HCT116 (cell line): ENCODE results near the gene PLEKHM3. TPM values are rescaled to one million over a fixed set of nuclear protein-coding genes. Genes with fewer than 3 reads are reported as not detected.

Experiments
- ATAC-seq: fragments of 200-7000 bp; cut with Tn5 transposase; 2 replicates; pipeline ENCODE4 v1.9.1; 2020; ENCODE audit warnings: mild to moderate bottlenecking, moderate library complexity
- BruUV-seq: library from RNA; stranded (reverse); fragments of 400-500 nt; replicated peaks from 2 replicates; lab custom pipeline; 2021; lab: Mats Ljungman, UMichigan
- CTCF ChIA-PET: fragments of 300-600 bp; sonication (Branson Sonifier 250); formaldehyde crosslinking; loops from one replicate; lab custom pipeline; 2021; ENCODE audit warnings: antibody characterized with exemption; lab: Charles Lee
- POLR2A ChIA-PET: fragments of 300-600, 350-600 bp; sonication (Branson Sonifier 250); formaldehyde crosslinking; loops from one replicate; lab custom pipeline; 2021; ENCODE audit warnings: antibody characterized with exemption; lab: Charles Lee
- RAD21 ChIA-PET, 2 experiments: fragments of 300-600 bp; sonication (Branson Sonifier 250); formaldehyde crosslinking; loops; one replicate each; lab custom pipeline; 2023; ENCODE audit warnings: low total read pairs in 2 of 2; ENCODE audit not compliant: uncharacterized antibody in 2 of 2, unreplicated experiment in 2 of 2, low non-redundant PET in 1 of 2; lab: Charles Lee
- DNase-seq: peaks from one replicate; pipeline ENCODE4 v3.0.0-alpha.2; 2010; ENCODE audit warnings: low read depth, low spot score
- H2AFZ ChIP-seq: fragments of 200-600 bp; shearing (Covaris generic), sonication (generic); 2 replicates; pipeline ENCODE4 v1.6.1; 2017; ENCODE audit warnings: low read depth, mixed run types, mixed read lengths, antibody characterized with exemption, low read length; ENCODE audit not compliant: poor library complexity, severe bottlenecking
- H3K27ac ChIP-seq: 2 replicates; pipeline ENCODE4 v1.5.1; 2012; ENCODE audit warnings: low read depth, low read length
- H3K27me3 ChIP-seq: fragments of 200-600 bp; sonication (generic); 2 replicates; pipeline ENCODE4 v1.6.1; 2016; ENCODE audit warnings: mixed run types, low read length, mixed read lengths; ENCODE audit not compliant: insufficient read depth
- H3K36me3 ChIP-seq, 2 experiments: fragments of 200-500 bp in 1 of 2; fragments of 200-600 bp in 1 of 2; sonication (Bioruptor generic) in 1 of 2; sonication (generic) in 1 of 2; 2 replicates each; pipeline versions ENCODE4 v1.5.1 to v1.6.1; 2014 to 2016; ENCODE audit warnings: low read length in 2 of 2, inconsistent platforms in 1 of 2, mixed read lengths in 1 of 2, mixed run types in 1 of 2; ENCODE audit not compliant: insufficient read depth in 2 of 2, control insufficient read depth in 1 of 2
- H3K4me1 ChIP-seq, 2 experiments: fragments of 200-600 bp in 1 of 2; sonication (generic) in 1 of 2; 2 replicates each; pipeline versions ENCODE4 v1.5.1 to v1.6.1; 2012 to 2017; ENCODE audit warnings: low read length in 2 of 2, inconsistent platforms in 1 of 2, mild to moderate bottlenecking in 1 of 2, mixed read lengths in 1 of 2, mixed run types in 1 of 2, moderate library complexity in 1 of 2; ENCODE audit not compliant: insufficient read depth in 2 of 2, control insufficient read depth in 1 of 2
- H3K4me2 ChIP-seq: fragments of 200-600 bp; sonication (generic); 2 replicates; pipeline ENCODE4 v1.6.1; 2017; ENCODE audit warnings: mixed run types, low read length, mixed read lengths
- H3K4me3 ChIP-seq, 2 experiments: fragments of 200-600 bp in 1 of 2; sonication (generic) in 1 of 2; replicated peaks in 1 of 2; 2 replicates each; pipeline ENCODE4 v1.5.1; 2011 to 2016; ENCODE audit warnings: low read length in 2 of 2, control low read depth in 1 of 2, low read depth in 1 of 2, mild to moderate bottlenecking in 1 of 2, mixed read lengths in 1 of 2, mixed run types in 1 of 2
- H3K79me2 ChIP-seq: fragments of 200-600 bp; sonication (generic); 2 replicates; pipeline ENCODE4 v1.6.1; 2017; ENCODE audit warnings: mild to moderate bottlenecking, mixed run types, low read length, moderate library complexity, mixed read lengths; ENCODE audit not compliant: insufficient read depth
- H3K9ac ChIP-seq: fragments of 200-600 bp; sonication (generic); 2 replicates; pipeline ENCODE4 v1.6.1; 2016; ENCODE audit warnings: low read length, mixed read lengths
- H3K9me2 ChIP-seq: fragments of 200-600 bp; sonication (generic), shearing (Covaris generic); 2 replicates; pipeline ENCODE4 v1.6.1; 2017; ENCODE audit warnings: mixed run types, mild to moderate bottlenecking, moderate library complexity; ENCODE audit not compliant: insufficient read depth
- H3K9me3 ChIP-seq, 2 experiments: fragments of 200-500 bp in 1 of 2; fragments of 200-600 bp in 1 of 2; sonication (Bioruptor generic) in 1 of 2; sonication (generic) in 1 of 2; 2 replicates each; pipeline ENCODE4 v1.6.1; 2014 to 2017; ENCODE audit warnings: low read length in 2 of 2, mixed read lengths in 2 of 2, inconsistent platforms in 1 of 2, low read depth in 1 of 2, mild to moderate bottlenecking in 1 of 2, mixed run types in 1 of 2, moderate library complexity in 1 of 2; ENCODE audit not compliant: control insufficient read depth in 1 of 2, insufficient read depth in 1 of 2
- H4K20me1 ChIP-seq: fragments of 200-600 bp; sonication (generic), shearing (Covaris generic); 2 replicates; pipeline ENCODE4 v1.6.1; 2017; ENCODE audit warnings: mixed run types, mild to moderate bottlenecking, moderate library complexity; ENCODE audit not compliant: insufficient read depth
- CBX3 ChIP-seq: IDR thresholded peaks from 2 replicates; pipeline ENCODE4 v1.6.1; 2012; ENCODE audit warnings: low read depth
- CEBPB ChIP-seq: IDR thresholded peaks from 2 replicates; pipeline ENCODE4 v1.6.1; 2012; ENCODE audit warnings: low read depth
- CTCF ChIP-seq, 3 experiments: fragments of 200-600 bp in 1 of 3; sonication (generic) in 1 of 3; IDR thresholded peaks in 2 of 3; conservative IDR thresholded peaks in 1 of 3; 2 replicates each; pipeline ENCODE4 v1.5.1; 2012 to 2017; ENCODE audit warnings: low read depth in 2 of 3, low read length in 2 of 3, antibody characterized with exemption in 1 of 3, borderline replicate concordance in 1 of 3, control low read depth in 1 of 3, mild to moderate bottlenecking in 1 of 3, mixed read lengths in 1 of 3, mixed run types in 1 of 3, moderate library complexity in 1 of 3; ENCODE audit not compliant: insufficient read depth in 1 of 3
- ELF1 ChIP-seq: IDR thresholded peaks from 2 replicates; pipeline ENCODE4 v1.6.1; 2012; ENCODE audit warnings: low read depth, borderline replicate concordance
- EZH2 ChIP-seq: fragments of 200-600 bp; sonication (generic); IDR thresholded peaks from 2 replicates; pipeline ENCODE4 v1.6.1; 2017; ENCODE audit warnings: antibody characterized with exemption, mixed run types
- FOSL1 ChIP-seq: IDR thresholded peaks from 2 replicates; pipeline ENCODE4 v1.6.1; 2012; ENCODE audit warnings: low read depth
- JUND ChIP-seq: IDR thresholded peaks from 2 replicates; pipeline ENCODE4 v1.6.1; 2012
- MAX ChIP-seq: IDR thresholded peaks from 2 replicates; pipeline ENCODE4 v1.6.1; 2012
- POLR2A ChIP-seq: IDR thresholded peaks from 2 replicates; pipeline ENCODE4 v1.7.0; 2011; ENCODE audit warnings: borderline replicate concordance; ENCODE audit not compliant: insufficient read depth, insufficient read length; ENCODE audit errors: extremely low read depth
- RAD21 ChIP-seq: IDR thresholded peaks from 2 replicates; pipeline ENCODE4 v1.6.1; 2012; ENCODE audit warnings: low read depth, mild to moderate bottlenecking
- REST ChIP-seq: IDR thresholded peaks from 2 replicates; pipeline ENCODE4 v1.6.1; 2012; ENCODE audit warnings: low read depth
- SIN3A ChIP-seq: IDR thresholded peaks from 2 replicates; pipeline ENCODE4 v1.6.1; 2012; ENCODE audit warnings: low read depth
- SP1 ChIP-seq: IDR thresholded peaks from 2 replicates; pipeline ENCODE4 v1.6.1; 2012; ENCODE audit warnings: low read depth
- YY1 ChIP-seq: IDR thresholded peaks from 2 replicates; pipeline ENCODE4 v1.6.1; 2011; ENCODE audit warnings: low read length, low read depth, moderate library complexity, mild to moderate bottlenecking; ENCODE audit not compliant: insufficient replicate concordance; ENCODE audit errors: extremely low read depth
- ZNF274 ChIP-seq: fragments of 200-500 bp; sonication (Bioruptor generic); IDR thresholded peaks from 2 replicates; pipeline ENCODE4 v1.6.1; 2014; ENCODE audit warnings: mild to moderate bottlenecking, low read depth, low read length, inconsistent platforms
- intact Hi-C: fragments of 100-400 bp; cut with micrococcal nuclease; formaldehyde crosslinking; loops from 2 replicates; pipeline ENCODE4 v1.10.0; 2022
- total RNA-seq: library from RNA; stranded (reverse); gene quantifications from one replicate; pipeline ENCODE4 v1.2.1, GENCODE V29; 2021; ENCODE audit not compliant: unreplicated experiment

PLEKHM3 gene
- total RNA-seq, 1 experiment from 2014 or later: 6.3 TPM

GRCh38 chr2:207983641-207984042 lies 41.7 kb downstream of the PLEKHM3 start:
- no TSS peak for BruUV-seq
- no peaks in the 10 kb centered on the region for H4K20me1 ChIP-seq
- no peak overlapping the region for H3K4me3 ChIP-seq
- RAD21 ChIA-PET: no interaction called here
- POLR2A ChIA-PET: no interaction called here
- CTCF ChIA-PET: no interaction called here
- H3K79me2 ChIP-seq: no peaks in the 10 kb centered on the region
- intact Hi-C loops: no loop called here
- H3K4me2 ChIP-seq: no peak overlapping the region
- no peaks in the 10 kb centered on the region for H3K9me2 ChIP-seq
- H3K9me3 ChIP-seq: no peaks in the 10 kb centered on the region
- no peak overlapping the region for H2AFZ ChIP-seq
- no peak overlapping the region for H3K9ac ChIP-seq
- ATAC-seq (no peak), DNase-seq (no peak)
- no peaks in the 10 kb centered on the region for H3K36me3 ChIP-seq
- no peak for TF ChIP-seq RAD21
- no peak for TF ChIP-seq CEBPB
- TF ChIP-seq MAX: no peak
- TF ChIP-seq YY1: no peak
- TF ChIP-seq FOSL1: no peak
- TF ChIP-seq POLR2A: no peak
- no peaks in the 10 kb centered on the region for H3K27me3 ChIP-seq
- H3K4me1 ChIP-seq: no peaks in the 10 kb centered on the region
- H3K27ac ChIP-seq: no peak overlapping the region

- H3K9me3 ChIP-seq: no peaks in the 10 kb centered on the region
- ChIA-PET POLR2A (no interaction called here), CTCF (no interaction called here), RAD21 (no interaction called here)
- H2AFZ ChIP-seq: no peak overlapping the region
- H3K9ac ChIP-seq: no peak overlapping the region
- BruUV-seq: no TSS peak
- H4K20me1 ChIP-seq: no peaks in the 10 kb centered on the region
- H3K27ac ChIP-seq: no peak overlapping the region
- H3K27me3 ChIP-seq: no peaks in the 10 kb centered on the region
- H3K79me2 ChIP-seq: no peaks in the 10 kb centered on the region
- ATAC-seq (no peak), DNase-seq (no peak)
- no peaks in the 10 kb centered on the region for H3K4me1 ChIP-seq
- no peak overlapping the region for H3K4me3 ChIP-seq
- intact Hi-C loops: no loop called here
- no peak overlapping the region for H3K4me2 ChIP-seq
- no peaks in the 10 kb centered on the region for H3K36me3 ChIP-seq
- no peaks in the 10 kb centered on the region for H3K9me2 ChIP-seq
- TF ChIP-seq ELF1: no peak
- no peak for TF ChIP-seq JUND
- TF ChIP-seq FOSL1: no peak
- TF ChIP-seq SP1: no peak
- no peak for TF ChIP-seq CBX3
- no peak for TF ChIP-seq CTCF (IDR thresholded peaks at IDR 0.05 in 2 of 3, conservative IDR thresholded peaks at IDR 0.05 in 1 of 3; ENCODE audit: borderline replicate concordance in 1 of 3, insufficient read depth in 1 of 3, low read depth in 2 of 3, low read length in 2 of 3)
- no peak for TF ChIP-seq EZH2
- TF ChIP-seq REST: no peak
- no peak for TF ChIP-seq SIN3A
- TF ChIP-seq YY1: no peak
- TF ChIP-seq ZNF274: no peak
Measured at GRCh38 chr2:207978177-207978948, 47.0 kb downstream of the PLEKHM3 start.
